ENCODE results near the gene GMDS. TPM values are rescaled to one million over a fixed set of nuclear protein-coding genes. Genes with fewer than 3 reads are reported as not detected.

Gene GMDS
- total RNA-seq, 2 experiments from 2014 or later, result 36.6 to 42.8 TPM

GRCh38 chr6:1597924-1598323 is 647.5 kb downstream of the GMDS start:
- ChIA-PET CTCF (interaction anchor here (1.0 to 5.0 kb wide), 9 partner anchors 17 to 1152 kb away, joined by 3 to 53 read pairs (median 5); no protein-coding TSS in a partner anchor), POLR2A (no interaction called here)
- no peak for DNase-seq
- ATAC-seq, result no peak
- Mint-ChIP-seq H3K9me3 (no peaks in the 10 kb centered on the region), H3K4me1 (ENCODE audit: low read depth) (no peaks in the 10 kb centered on the region), H3K27ac (no peak overlapping the region), H3K36me3 (ENCODE audit: low read depth) (no peaks in the 10 kb centered on the region), H3K27me3 (peaks cover 59% of the 10 kb centered on the region), H3K4me3 (no peak overlapping the region)
- intact Hi-C loops (cut with micrococcal nuclease), result loop anchor here (2.0 to 10.0 kb wide), 4 partner anchors 599 to 1157 kb away; partner anchors contain the start of gene MYLK4
- TF ChIP-seq, protein P1, sequence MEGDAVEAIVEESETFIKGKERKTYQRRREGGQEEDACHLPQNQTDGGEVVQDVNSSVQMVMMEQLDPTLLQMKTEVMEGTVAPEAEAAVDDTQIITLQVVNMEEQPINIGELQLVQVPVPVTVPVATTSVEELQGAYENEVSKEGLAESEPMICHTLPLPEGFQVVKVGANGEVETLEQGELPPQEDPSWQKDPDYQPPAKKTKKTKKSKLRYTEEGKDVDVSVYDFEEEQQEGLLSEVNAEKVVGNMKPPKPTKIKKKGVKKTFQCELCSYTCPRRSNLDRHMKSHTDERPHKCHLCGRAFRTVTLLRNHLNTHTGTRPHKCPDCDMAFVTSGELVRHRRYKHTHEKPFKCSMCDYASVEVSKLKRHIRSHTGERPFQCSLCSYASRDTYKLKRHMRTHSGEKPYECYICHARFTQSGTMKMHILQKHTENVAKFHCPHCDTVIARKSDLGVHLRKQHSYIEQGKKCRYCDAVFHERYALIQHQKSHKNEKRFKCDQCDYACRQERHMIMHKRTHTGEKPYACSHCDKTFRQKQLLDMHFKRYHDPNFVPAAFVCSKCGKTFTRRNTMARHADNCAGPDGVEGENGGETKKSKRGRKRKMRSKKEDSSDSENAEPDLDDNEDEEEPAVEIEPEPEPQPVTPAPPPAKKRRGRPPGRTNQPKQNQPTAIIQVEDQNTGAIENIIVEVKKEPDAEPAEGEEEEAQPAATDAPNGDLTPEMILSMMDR (IDR thresholded peaks at IDR 0.05), result no peak

GRCh38 chr6:1597121-1597744 is 648.2 kb downstream of the GMDS start:
- H3K27me3 Mint-ChIP-seq, result peaks cover 54% of the 10 kb centered on the region
- ChIA-PET CTCF (interaction anchor here (0.7 to 5.0 kb wide), 46 partner anchors 9 to 1172 kb away, joined by 3 to 53 read pairs (median 4); partner anchors contain the start of genes FOXC1 and MYLK4), POLR2A (no interaction called here)
- DNase-seq (no peak), ATAC-seq (no peak)
- H3K9me3 Mint-ChIP-seq, result no peaks in the 10 kb centered on the region
- intact Hi-C loops (cut with micrococcal nuclease), result loop anchor here (2.0 to 10.0 kb wide), 4 partner anchors 600 to 1158 kb away; partner anchors contain the start of gene MYLK4
- TF ChIP-seq, protein P1 (IDR thresholded peaks at IDR 0.05), result no peak
- H3K4me3 Mint-ChIP-seq, result no peak overlapping the region
- no peak overlapping the region for H3K27ac Mint-ChIP-seq
- no peaks in the 10 kb centered on the region for H3K4me1 Mint-ChIP-seq (ENCODE audit: low read depth)
- no peaks in the 10 kb centered on the region for H3K36me3 Mint-ChIP-seq (ENCODE audit: low read depth)

DNA sequence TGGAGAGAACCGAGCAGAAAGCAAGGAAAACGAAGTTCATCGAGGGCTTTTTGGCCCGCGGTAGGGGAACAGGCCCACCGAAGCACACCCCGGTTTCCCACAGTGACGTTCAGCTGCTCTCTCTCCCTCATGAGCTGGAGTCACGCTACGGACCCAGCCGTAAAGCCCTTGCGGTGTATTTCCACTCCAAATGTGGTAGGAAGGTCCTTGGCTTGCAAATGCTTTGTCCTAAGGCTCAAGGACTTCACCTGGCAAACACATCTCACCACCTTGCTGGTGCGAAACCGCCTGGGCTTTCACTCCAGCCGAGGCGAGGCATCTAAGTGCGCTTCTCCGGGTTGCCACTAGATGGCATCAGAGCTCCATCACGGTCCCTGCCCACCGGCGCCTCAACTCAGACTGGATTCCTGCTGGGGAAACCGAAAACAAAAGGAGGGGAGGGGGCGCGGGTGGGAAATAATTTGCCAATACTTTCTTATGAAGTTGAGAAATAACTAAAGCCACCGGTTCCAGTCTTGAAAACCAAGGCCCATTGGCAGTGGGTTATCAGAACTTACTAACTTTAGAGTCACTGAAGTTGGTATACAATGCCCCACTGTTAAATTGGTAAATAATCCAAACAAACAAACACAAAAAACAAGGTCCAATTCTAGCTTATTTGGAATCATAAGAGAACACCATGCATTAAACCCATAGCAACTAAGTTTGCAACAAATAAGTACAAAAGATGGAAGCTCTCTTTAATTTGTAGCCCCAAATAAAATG is 649.1 kb downstream of the GMDS start:
- Mint-ChIP-seq H3K27me3 (peaks cover 48% of the 10 kb centered on the region), H3K4me3 (no peak overlapping the region), H3K27ac (no peak overlapping the region), H3K9me3 (no peaks in the 10 kb centered on the region), H3K36me3 (ENCODE audit: low read depth) (no peaks in the 10 kb centered on the region), H3K4me1 (ENCODE audit: low read depth) (no peaks in the 10 kb centered on the region)
- TF ChIP-seq, protein P1 (IDR thresholded peaks at IDR 0.05), result peak; percentile 92
- intact Hi-C loops (cut with micrococcal nuclease), result loop anchor here (2.0 to 10.0 kb wide), 4 partner anchors 601 to 1159 kb away; partner anchors contain the start of gene MYLK4
- ATAC-seq, result peak; percentile 80
- ChIA-PET CTCF (interaction anchor here (0.7 to 5.0 kb wide), 48 partner anchors 10 to 1173 kb away, joined by 3 to 53 read pairs (median 4); partner anchors contain the start of genes FOXC1 and MYLK4), POLR2A (interaction anchor here (1.5 kb wide), 1 partner anchor 10 kb away, joined by 4 read pairs; no protein-coding TSS in a partner anchor)
- DNase-seq, result peak; percentile 67

GRCh38 chr6:1595271-1596087 is 649.9 kb downstream of the GMDS start:
- POLR2A ChIA-PET, result interaction anchor here (1.5 kb wide), 1 partner anchor 11 kb away, joined by 4 read pairs; no protein-coding TSS in a partner anchor
- Mint-ChIP-seq H3K9me3 (no peaks in the 10 kb centered on the region), H3K4me3 (no peak overlapping the region), H3K27me3 (peaks cover 40% of the 10 kb centered on the region), H3K36me3 (ENCODE audit: low read depth) (no peaks in the 10 kb centered on the region), H3K27ac (no peak overlapping the region), H3K4me1 (ENCODE audit: low read depth) (no peaks in the 10 kb centered on the region)
- DNase-seq (no peak), ATAC-seq (no peak)
- CTCF ChIA-PET, result interaction anchor here (0.8 to 5.0 kb wide), 24 partner anchors 11 to 1167 kb away, joined by 3 to 53 read pairs (median 5); partner anchors contain the start of gene MYLK4
- TF ChIP-seq, protein P1 (IDR thresholded peaks at IDR 0.05), result no peak
- intact Hi-C loops (cut with micrococcal nuclease), result loop anchor here (2.0 to 10.0 kb wide), 4 partner anchors 602 to 1159 kb away; partner anchors contain the start of gene MYLK4
